Stimulated activated naive CD8-positive, alpha-beta T cell treated with anti-CD3 and anti-CD28 coated beads, Interleukin-15, Interleukin-2, amounts not matched to agents 100 ng/mL and 50 ng/mL, for 24 hours (primary cell): ENCODE measurements around the gene TRIM17.

Experiments
- H3K27ac Mint-ChIP-seq: one replicate; pipeline ENCODE4 v1.8.0; 2021; ENCODE audit warnings: mild to moderate bottlenecking, mixed read lengths
- H3K27me3 Mint-ChIP-seq: one replicate; pipeline ENCODE4 v1.8.0; 2021; ENCODE audit warnings: mixed read lengths
- H3K36me3 Mint-ChIP-seq: one replicate; pipeline ENCODE4 v1.8.0; 2021; ENCODE audit warnings: low read depth, mixed read lengths
- H3K4me1 Mint-ChIP-seq: one replicate; pipeline ENCODE4 v1.8.0; 2021; ENCODE audit warnings: low read depth, mixed read lengths
- H3K4me3 Mint-ChIP-seq: one replicate; pipeline ENCODE4 v1.8.0; 2021; ENCODE audit warnings: mild to moderate bottlenecking, mixed read lengths
- H3K9me3 Mint-ChIP-seq: one replicate; pipeline ENCODE4 v1.8.0; 2021; ENCODE audit warnings: mixed read lengths

TRIM17 gene

GRCh38 chr1:228416217-228416933 lies at the start of gene TRIM17:
Gene TRIM17, minus strand, starts transcription at chr1:228416861. Its CDS starts 1,789 bp downstream, at chr1:228415072.
- Mint-ChIP-seq H3K9me3 (no peaks in the 10 kb centered on the region), H3K27ac (no peak within 1 kb of the TSS), H3K27me3 (peaks cover 19% of the 10 kb centered on the region), H3K36me3 (no peaks in the 10 kb centered on the region), H3K4me1 (peaks cover 11% of the 10 kb centered on the region), H3K4me3 (peak within 1 kb of the TSS; percentile 63)

DNA sequence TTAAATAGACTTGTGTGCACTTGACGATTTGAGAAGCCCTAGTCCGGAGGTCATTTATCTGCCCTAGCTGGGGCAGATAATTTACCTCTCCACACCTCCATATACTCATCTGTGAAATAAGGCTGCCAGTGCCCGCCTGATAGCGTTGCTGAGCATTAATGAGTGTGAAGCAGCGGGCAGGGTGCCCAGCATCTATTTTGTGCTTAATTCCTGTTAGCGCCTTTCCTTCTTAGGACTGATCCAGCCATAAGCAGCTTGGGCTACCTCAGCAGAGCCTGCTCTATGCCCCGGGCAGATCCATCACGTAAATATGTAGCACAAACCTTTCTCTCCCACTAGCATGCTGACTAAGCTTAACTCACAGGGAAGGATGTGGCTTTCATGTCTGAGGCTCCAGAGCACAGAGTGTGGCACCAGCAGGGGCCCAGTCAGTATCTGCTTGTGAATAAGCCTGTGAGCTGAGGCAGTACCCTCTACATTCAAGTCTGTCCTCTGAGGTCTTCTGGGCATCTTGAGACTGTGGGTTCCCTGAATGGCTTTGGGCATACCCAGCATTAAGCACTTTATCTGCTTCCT lies 49.0 kb upstream of the TRIM17 start:
- Mint-ChIP-seq H3K27me3 (peaks cover 66% of the 10 kb centered on the region), H3K9me3 (no peaks in the 10 kb centered on the region), H3K4me1 (peaks cover 46% of the 10 kb centered on the region), H3K4me3 (peak overlapping the region; percentile 90), H3K27ac (peak overlapping the region; percentile 57), H3K36me3 (peaks cover 4% of the 10 kb centered on the region)

- H3K27ac Mint-ChIP-seq, result peak overlapping the region; percentile 57
Measured at GRCh38 chr1:228465141-228465540, 48.5 kb upstream of the TRIM17 start.

DNA sequence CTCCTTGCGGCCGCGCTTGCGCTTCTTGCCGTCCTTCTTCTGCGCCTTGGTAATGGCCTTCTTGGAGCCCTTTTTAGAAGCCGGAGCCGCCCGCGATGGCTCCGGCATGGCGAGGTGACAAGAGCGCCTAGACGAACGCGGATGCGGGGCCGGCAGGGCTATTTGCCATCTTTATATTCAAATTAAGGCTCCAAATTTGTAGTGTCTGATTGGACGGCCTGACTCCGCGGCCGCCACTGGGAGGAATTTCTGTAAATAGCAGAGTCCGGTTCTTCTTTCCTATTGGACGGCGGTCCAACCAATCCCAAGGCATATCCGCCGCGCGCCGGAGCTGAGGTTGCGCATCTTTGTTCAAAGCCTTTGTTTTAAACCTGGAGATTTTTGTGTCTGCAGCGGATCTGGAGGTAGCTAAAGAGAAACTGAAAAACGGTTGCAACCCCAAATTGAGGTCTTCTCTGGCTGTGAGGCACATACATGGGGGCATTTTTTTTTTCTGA lies 47.9 kb upstream of the TRIM17 start:
- peaks cover 52% of the 10 kb centered on the region for H3K4me1 Mint-ChIP-seq
- H3K36me3 Mint-ChIP-seq, result peaks cover 4% of the 10 kb centered on the region
- H3K4me3 Mint-ChIP-seq, result peak overlapping the region; percentile 90
- H3K27me3 Mint-ChIP-seq, result peaks cover 60% of the 10 kb centered on the region
- H3K27ac Mint-ChIP-seq, result peak overlapping the region; percentile 83
- H3K9me3 Mint-ChIP-seq, result no peaks in the 10 kb centered on the region

More at GRCh38 chr1:228465141-228465540, 48.5 kb upstream of the TRIM17 start:
- H3K9me3 Mint-ChIP-seq, result no peaks in the 10 kb centered on the region
- H3K27me3 Mint-ChIP-seq, result peaks cover 65% of the 10 kb centered on the region
- H3K4me1 Mint-ChIP-seq, result peaks cover 52% of the 10 kb centered on the region
- peak overlapping the region; percentile 90 for H3K4me3 Mint-ChIP-seq
- H3K36me3 Mint-ChIP-seq, result peaks cover 4% of the 10 kb centered on the region

- H3K4me1 Mint-ChIP-seq, result peaks cover 57% of the 10 kb centered on the region
- no peaks in the 10 kb centered on the region for H3K9me3 Mint-ChIP-seq
- peak overlapping the region; percentile 90 for H3K4me3 Mint-ChIP-seq
- peaks cover 55% of the 10 kb centered on the region for H3K27me3 Mint-ChIP-seq
- peaks cover 4% of the 10 kb centered on the region for H3K36me3 Mint-ChIP-seq
- peak overlapping the region; percentile 83 for H3K27ac Mint-ChIP-seq
Measured at GRCh38 chr1:228463559-228464455, 47.1 kb upstream of the TRIM17 start.

GRCh38 chr1:228463009-228463558 lies 46.4 kb upstream of the TRIM17 start:
- H3K9me3 Mint-ChIP-seq, result no peaks in the 10 kb centered on the region
- peaks cover 4% of the 10 kb centered on the region for H3K36me3 Mint-ChIP-seq
- H3K27me3 Mint-ChIP-seq, result peaks cover 50% of the 10 kb centered on the region
- H3K4me3 Mint-ChIP-seq, result peak overlapping the region; percentile 90
- H3K27ac Mint-ChIP-seq, result peak overlapping the region; percentile 83
- peaks cover 63% of the 10 kb centered on the region for H3K4me1 Mint-ChIP-seq

- peaks cover 66% of the 10 kb centered on the region for H3K4me1 Mint-ChIP-seq
- H3K4me3 Mint-ChIP-seq, result peak overlapping the region; percentile 90
- H3K36me3 Mint-ChIP-seq, result peaks cover 4% of the 10 kb centered on the region
- H3K27me3 Mint-ChIP-seq, result peaks cover 46% of the 10 kb centered on the region
- H3K27ac Mint-ChIP-seq, result no peak overlapping the region
- H3K9me3 Mint-ChIP-seq, result no peaks in the 10 kb centered on the region
Measured at GRCh38 chr1:228462560-228462959, 45.9 kb upstream of the TRIM17 start.

DNA sequence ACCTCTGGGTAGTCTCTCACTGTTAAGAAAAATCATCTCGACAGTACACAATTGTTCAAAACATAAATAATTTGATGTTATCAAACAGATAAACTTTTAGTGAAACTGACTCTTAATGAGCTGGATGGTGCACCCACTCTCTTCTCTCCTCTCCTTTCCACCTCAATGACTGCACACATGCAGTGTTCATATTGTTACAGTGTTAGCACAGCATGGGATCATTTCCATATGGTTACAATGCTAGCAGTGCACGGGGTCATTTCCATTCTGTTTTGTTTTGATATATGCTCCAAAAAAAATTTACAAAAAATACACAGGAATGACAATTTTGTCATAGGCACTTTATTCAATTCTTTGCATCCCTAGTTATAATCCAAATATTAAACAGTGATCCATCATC lies 44.2 kb upstream of the TRIM17 start:
- Mint-ChIP-seq H3K4me3 (no peak overlapping the region), H3K27ac (no peak overlapping the region), H3K36me3 (peaks cover 4% of the 10 kb centered on the region), H3K9me3 (no peaks in the 10 kb centered on the region), H3K27me3 (peaks cover 42% of the 10 kb centered on the region), H3K4me1 (peaks cover 72% of the 10 kb centered on the region)

- peak overlapping the region; percentile 61 for H3K27ac Mint-ChIP-seq
- peaks cover 61% of the 10 kb centered on the region for H3K4me1 Mint-ChIP-seq
Measured at GRCh38 chr1:228459091-228459993, 42.7 kb upstream of the TRIM17 start.

DNA sequence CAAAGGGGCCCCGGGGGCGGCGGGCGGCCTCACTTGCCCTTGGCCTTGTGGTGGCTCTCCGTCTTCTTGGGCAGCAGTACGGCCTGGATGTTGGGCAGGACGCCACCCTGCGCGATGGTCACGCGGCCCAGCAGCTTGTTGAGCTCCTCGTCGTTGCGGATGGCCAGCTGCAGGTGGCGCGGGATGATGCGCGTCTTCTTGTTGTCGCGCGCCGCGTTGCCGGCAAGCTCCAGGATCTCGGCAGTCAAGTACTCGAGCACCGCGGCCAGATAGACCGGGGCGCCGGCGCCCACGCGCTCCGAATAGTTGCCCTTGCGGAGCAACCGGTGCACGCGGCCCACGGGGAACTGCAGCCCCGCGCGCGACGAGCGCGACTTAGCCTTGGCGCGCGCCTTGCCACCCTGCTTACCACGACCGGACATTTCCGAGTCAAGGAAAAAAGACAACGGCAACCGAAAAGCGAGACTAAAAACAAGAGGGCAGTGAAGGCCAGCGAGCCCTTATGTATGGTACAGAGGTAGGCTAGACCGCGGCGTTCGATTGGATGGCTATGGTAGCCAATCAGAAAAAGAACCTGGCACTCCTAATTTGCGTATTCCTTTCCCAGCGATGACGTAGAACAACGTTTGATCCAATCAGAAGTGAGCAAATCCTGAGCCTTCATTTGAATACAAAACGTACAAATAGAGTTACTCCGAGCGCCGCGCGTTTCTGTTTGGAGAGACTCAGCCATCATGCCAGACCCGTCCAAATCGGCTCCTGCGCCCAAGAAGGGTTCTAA lies 40.9 kb upstream of the TRIM17 start:
- Mint-ChIP-seq H3K9me3 (no peaks in the 10 kb centered on the region), H3K4me1 (peaks cover 44% of the 10 kb centered on the region), H3K27me3 (peaks cover 22% of the 10 kb centered on the region), H3K4me3 (peak overlapping the region; percentile 97), H3K27ac (peak overlapping the region; percentile 93), H3K36me3 (peaks cover 11% of the 10 kb centered on the region)

More at GRCh38 chr1:228459091-228459993, 42.7 kb upstream of the TRIM17 start:
- Mint-ChIP-seq H3K4me3 (peak overlapping the region; percentile 97), H3K9me3 (no peaks in the 10 kb centered on the region), H3K36me3 (peaks cover 7% of the 10 kb centered on the region), H3K27me3 (peaks cover 32% of the 10 kb centered on the region)

- H3K27me3 Mint-ChIP-seq, result peaks cover 18% of the 10 kb centered on the region
- peak overlapping the region; percentile 97 for H3K4me3 Mint-ChIP-seq
- peaks cover 41% of the 10 kb centered on the region for H3K4me1 Mint-ChIP-seq
Measured at GRCh38 chr1:228457017-228457395, 40.3 kb upstream of the TRIM17 start.

GRCh38 chr1:228456252-228457016 lies 39.8 kb upstream of the TRIM17 start:
- H3K4me3 Mint-ChIP-seq, result peak overlapping the region; percentile 97
- peaks cover 41% of the 10 kb centered on the region for H3K4me1 Mint-ChIP-seq
- H3K27me3 Mint-ChIP-seq, result peaks cover 14% of the 10 kb centered on the region
- H3K27ac Mint-ChIP-seq, result peak overlapping the region; percentile 93
- H3K9me3 Mint-ChIP-seq, result no peaks in the 10 kb centered on the region
- peaks cover 11% of the 10 kb centered on the region for H3K36me3 Mint-ChIP-seq

More at GRCh38 chr1:228457017-228457395, 40.3 kb upstream of the TRIM17 start:
- Mint-ChIP-seq H3K27ac (peak overlapping the region; percentile 93), H3K36me3 (peaks cover 11% of the 10 kb centered on the region), H3K9me3 (no peaks in the 10 kb centered on the region)
